Daoy (cell line): ENCODE measurements around the gene COG2. TPM values are rescaled to one million over a fixed set of nuclear protein-coding genes. Genes with fewer than 3 reads are reported as not detected.

Source experiments
- DNase-seq: peaks from one replicate; pipeline ENCODE4 v3.0.0-alpha.2; 2015; ENCODE audit warnings: low read depth
- total RNA-seq: library from RNA; depleted of rRNA; stranded (reverse); fragments of >200 nt; shearing (Covaris generic); gene quantifications from 2 replicates; pipeline ENCODE4 v1.2.3, GENCODE V29; 2014

Gene COG2
- total RNA-seq, 1 experiment from 2014 or later = 19.8 TPM

- DNase-seq = no peak
Observed at GRCh38 chr1:230700132-230700531, 57.9 kb downstream of the COG2 start.

DNA sequence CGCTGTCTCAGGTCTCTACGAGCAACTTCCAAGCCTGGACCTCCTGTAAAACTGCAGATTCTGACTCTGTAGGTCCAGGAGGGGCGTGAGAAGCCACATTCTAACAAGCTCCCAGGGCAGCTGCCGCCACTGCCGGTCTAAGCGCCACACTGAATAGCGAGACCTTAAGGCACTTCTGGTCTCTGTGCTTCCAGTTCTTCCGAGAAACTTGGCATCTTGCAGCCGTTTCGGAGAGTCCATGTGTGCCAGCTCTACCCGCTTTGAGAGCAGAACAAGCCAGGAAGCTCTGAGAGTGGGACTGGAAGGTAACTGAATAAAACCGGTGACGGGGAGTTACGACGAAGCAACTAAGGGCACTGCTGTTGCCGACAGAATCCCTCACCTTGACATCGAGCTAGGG lies 59.2 kb downstream of the COG2 start:
- DNase-seq = no peak

DNA sequence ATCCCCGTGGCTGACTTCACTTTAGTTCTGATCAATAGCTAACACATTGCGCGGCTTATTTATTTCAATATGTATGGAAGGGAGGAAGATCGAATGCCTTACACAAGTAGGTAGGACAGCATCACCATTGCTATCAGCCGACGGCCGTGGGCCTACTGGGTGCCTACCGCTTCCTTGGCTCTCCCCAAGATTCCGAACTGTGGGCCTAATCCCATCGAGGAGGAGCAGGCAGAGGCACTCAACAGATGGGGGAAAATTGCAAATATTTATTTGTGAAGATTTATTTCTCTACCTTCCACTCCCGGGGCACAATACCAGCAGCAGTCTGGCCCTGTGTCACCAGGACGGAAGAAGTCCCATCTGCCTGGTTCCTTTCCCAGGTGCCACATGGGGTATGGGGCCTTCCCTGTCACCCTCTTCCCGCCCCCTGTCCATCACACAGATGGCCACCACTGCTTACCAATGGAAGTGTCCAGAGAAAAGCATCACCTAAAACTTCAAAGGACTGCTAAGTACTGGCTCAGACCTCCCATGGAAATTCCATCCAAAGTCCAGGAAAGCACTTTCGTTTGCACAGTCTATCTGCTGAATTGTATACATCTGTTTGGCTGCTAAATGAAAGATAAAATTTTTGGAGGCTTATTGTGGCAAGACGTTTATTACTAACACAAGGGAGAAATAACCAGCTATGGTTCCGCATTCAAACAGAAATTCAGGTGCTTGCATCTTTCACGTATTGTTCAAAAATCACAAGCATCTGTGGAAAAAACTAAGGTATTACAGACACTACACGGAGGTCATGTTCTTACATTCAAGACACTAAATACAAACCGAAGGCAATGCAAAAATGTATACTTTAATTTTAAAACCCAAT lies 59.9 kb downstream of the COG2 start:
- no peak for DNase-seq

GRCh38 chr1:230702934-230703678 lies 60.8 kb downstream of the COG2 start:
- no peak for DNase-seq

DNA sequence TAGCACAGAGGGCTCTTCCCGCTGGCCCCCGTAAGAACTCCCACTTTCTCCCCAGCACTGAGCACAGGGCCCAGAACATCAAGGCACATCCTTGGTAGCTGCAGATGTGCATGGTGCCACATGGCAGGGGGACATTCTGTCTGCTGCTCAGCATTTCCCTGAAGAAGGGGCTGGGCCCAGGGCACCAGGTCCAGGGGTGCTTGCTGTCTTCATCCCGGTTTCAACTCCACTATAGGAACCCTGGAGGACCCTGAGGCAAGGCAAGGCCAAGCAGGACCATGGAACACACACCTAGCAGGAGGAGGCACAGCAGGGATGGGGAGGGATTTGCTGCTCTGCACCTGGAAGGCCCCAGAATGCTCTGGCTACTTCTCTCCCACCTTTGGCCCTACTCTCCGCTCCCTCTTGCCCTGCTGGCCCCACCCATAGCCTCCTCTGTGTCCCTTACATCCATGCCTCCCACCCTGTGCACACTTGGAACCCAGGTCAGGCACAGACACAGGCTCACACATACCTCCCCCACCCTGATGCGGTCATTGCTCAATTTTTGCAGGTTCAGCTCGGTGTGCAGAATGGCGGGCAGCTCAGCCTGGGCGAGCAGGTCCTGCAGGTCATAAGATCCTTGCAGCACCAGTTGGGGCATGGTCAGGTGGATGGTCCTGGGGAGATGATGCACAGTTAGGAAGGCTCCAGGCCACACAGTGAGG lies 61.6 kb downstream of the COG2 start:
- no peak for DNase-seq

DNA sequence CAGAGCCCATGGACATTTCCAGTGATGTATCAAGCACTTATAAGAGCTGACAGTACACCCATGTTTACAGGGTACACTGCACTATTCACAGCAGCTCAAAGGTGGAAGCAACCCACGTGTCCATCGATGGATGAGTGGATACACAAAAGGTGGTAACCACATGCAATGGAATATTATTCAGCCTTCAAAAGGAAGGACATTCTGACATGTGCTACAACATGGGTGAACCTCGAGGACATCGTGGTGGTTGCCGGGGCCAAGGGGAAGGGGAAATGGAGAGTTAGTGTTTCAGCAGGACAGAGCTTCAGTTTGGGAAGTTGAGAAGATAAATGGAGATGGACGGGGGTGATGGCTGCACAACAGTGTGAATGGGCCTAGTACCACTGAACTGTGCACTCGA lies 62.5 kb downstream of the COG2 start:
- DNase-seq = no peak

GRCh38 chr1:230705289-230706019 lies 63.2 kb downstream of the COG2 start:
- DNase-seq = no peak

GRCh38 chr1:230706020-230706699 lies 63.9 kb downstream of the COG2 start:
- no peak for DNase-seq

DNA sequence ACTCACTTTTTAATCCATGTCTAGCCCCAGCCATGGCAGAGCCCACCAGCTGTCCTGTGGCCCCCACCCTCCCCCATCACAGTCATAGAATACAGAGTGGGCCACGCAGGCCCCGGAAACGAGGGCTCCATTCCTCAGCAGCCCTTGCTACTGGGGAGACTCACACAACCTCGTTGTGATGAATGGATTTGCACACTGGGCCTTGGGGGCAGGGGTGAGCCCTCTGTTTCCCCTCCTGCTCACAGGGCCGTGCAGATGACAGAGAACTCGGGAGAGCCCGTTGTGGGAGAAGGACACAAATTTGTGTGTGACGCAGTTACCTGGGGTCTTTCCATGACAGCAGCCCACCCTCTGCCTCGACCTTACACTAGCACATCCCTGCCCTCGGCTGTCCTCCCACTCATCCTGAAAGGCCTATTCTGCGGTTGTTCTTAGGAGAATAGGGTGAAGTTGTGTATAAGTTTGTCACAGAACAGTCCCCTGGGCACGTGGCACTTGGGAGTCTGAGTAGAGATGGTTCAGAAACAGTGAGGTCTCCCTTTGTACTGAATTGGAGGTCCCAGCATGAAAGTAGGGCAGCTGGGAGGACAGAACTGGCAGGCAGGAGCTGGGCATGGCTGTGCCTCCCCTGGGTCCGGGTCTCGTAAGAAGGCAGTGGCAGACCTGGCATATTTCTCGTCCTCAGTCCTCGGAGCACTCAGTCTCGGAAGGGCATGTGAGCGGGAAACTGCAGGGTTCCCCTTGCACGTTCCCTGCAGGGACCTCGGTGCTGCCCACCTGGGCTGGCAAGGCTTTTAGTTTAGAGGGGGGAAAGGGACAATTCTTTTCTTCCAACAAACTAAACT lies 64.8 kb downstream of the COG2 start:
- no peak for DNase-seq

- no peak for DNase-seq
Observed at GRCh38 chr1:230707732-230708630, 65.7 kb downstream of the COG2 start.

GRCh38 chr1:230708631-230709580 lies 66.6 kb downstream of the COG2 start:
- DNase-seq = no peak

DNA sequence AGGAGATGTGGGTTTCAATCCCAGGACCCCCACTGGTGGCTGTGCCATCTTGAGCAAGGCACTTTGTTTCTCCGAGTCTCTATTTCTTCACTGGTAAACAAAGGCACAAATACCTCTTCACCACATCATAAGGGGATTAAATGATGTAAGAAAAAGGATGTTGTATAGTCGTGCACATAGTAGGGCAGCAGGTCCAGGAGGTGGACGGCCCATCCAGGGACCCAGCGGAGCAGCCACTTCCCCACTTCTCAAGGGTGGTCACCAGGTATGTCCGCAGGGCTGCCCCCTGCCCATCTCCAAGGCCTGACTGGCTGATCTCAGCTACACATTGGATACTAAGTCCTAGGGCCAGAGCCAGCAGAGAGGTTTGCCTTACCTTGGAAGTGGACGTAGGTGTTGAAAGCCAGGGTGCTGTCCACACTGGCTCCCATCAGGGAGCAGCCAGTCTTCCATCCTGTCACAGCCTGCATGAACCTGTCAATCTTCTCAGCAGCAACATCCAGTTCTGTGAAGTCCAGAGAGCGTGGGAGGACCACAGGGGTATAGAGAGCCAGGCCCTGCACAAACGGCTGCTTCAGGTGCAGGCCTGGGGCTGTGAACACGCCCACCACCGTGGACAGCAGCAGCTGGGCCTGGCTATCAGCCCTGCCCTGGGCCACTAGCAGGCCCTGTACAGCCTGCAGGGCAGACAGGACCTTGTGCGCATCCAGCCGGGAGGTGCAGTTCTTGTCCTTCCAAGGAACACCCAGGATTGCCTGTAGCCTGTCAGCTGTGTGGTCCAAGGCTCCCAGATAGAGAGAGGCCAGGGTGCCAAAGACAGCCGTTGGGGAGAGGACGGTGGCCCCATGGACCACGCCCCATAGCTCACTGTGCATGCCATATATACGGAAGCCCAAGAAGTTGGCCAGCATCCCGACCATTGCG lies 67.6 kb downstream of the COG2 start:
- DNase-seq = no peak

- no peak for DNase-seq
Observed at GRCh38 chr1:230710543-230710904, 68.2 kb downstream of the COG2 start.

DNA sequence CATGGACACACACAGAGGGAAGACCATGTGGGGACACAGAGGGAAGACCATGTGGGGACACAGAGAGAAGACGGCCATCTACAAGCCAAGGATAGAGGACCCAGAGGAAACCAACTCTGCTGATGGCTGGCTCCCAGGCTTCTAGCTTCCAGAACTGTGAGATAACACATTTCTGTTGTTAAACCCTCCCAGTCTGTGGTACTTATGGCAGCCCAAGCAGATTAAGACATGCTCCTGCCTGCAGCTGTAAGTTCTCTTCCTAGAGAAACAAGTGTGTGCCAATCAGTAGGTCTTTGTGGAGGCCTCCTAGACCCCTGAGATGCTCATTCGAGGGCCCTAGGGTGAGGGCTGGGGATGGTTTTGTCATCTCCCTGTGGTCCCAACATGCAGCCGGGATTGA lies 69.0 kb downstream of the COG2 start:
- DNase-seq = no peak

DNA sequence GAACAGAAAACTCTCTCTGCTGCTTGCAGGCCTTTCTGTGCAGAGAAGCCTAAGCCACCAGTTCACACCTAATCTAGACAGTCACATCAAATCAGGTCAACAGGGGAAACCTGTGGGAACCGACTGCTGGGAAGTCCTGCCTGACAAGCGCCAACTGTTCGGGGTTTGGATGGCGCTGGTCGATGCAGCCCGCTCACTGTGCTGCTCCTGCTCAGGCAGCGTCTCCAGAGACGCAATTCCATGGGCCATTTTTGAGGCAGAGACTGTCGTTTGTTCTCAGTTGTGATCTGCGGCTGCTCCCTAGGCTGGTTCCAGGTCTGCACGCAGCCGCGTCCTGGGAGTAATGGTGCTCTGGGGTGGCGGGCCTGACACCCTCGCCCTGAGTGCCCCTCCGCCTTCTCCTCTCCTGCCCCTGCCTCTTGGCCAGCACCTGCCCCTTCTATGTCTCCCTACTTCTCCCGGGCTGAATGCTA lies 70.2 kb downstream of the COG2 start:
- DNase-seq = no peak

DNA sequence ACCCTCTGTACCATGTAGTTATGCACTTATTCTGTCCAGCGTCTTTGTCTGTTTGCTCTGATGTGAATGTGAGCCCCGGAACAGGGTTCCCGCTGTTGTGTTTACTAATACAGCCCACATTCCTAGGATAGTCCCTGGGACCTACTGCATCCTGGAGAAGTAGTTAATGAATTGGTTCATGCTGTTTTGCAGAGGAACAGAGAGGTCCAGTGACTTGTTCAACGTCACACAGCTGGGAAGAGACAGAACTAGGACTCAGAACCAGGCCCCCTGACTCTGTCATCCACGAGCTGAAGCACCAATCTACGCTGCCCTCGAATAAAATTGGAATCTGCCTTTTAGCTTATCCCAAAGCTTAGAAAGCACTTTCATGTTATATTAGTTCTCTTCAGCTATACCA lies 70.9 kb downstream of the COG2 start:
- DNase-seq = no peak

- no peak for DNase-seq
Observed at GRCh38 chr1:230713547-230713914, 71.2 kb downstream of the COG2 start.
